Fibroblast of peridontal ligament (primary cell): ENCODE measurements around the gene PPCS.
A peak's percentile ranks its signal among the peaks of the same experiment; 100 is the strongest.

ENCODE experiments used
- DNase-seq: peaks from one replicate; pipeline ENCODE4 v3.0.0-alpha.2; 2010; ENCODE audit errors: extremely low read depth

PPCS gene

DNA sequence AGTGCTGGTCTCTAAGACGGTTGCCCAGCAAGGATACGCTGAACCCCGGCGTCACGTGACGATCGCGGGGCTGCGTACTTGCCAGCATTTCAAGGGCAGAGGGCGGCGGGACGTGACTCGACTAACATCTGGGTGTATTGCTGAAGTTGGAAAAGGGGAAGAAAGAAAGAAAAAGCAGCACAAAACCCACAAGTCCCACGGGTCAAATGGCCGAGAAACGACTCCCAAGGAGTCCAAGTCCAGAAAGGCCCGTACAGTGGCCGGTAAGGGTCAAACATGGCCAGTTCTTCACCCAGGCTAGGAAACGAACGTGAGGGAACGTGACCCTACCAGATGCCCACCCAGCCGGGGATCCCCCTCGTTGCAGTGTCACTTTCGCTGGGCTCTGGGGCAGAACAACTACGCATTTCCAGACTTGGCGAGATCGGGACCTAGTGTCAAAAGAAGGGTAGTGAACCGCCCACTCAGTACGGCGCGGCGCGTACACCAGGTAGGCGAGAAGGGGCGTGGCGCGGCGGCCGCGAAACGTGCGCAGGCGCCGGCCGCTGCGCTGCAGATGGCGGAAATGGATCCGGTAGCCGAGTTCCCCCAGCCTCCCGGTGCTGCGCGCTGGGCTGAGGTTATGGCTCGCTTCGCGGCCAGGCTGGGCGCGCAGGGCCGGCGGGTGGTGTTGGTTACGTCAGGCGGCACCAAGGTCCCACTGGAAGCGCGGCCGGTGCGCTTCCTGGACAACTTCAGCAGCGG is at the start of gene PPCS, which contains the start of gene ZMYND12:
Gene PPCS, plus strand, starts transcription at position 534 of the 744 bp plus-strand sequence. Its CDS starts 23 bp downstream, at position 557.
Gene ZMYND12, minus strand, starts transcription at position 13 of the 744 bp plus-strand sequence. CDS start 25 bp downstream, outside the sequence.
- DNase-seq = peak; percentile 90

DNA sequence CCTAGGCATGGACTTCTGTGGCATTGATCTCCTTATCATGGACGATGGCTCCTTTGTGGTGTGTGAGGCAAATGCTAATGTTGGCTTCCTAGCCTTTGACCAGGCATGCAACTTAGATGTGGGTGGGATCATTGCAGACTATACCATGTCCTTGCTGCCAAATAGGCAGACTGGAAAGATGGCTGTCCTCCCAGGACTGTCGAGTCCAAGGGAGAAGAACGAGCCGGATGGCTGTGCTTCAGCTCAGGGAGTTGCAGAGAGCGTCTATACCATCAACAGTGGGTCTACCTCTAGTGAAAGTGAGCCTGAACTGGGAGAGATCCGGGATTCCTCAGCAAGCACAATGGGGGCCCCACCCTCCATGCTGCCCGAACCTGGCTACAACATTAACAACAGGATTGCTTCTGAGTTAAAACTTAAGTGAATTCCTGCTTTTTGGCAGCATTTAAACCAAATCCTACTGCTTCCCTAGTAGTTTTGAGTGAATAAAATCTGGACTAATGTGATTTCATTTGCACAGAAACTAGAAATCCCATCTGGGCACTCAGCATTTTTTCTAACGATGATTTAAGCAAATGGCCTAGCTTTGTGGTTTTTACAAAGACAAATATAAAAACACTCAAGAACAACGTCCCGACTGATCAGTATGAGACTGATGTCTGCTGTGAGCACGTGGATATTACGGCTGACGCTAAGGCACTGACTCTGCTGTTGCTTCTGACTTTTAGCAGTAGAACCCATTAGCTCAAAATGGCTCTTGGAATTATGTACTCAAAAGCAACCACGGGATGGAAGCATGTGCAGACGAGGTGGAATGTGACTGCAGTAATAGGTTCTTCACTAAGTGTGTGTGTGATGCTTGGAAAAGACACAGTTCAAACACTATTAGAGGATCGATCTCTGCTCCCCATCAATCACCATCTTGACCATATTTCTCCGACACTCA is 41.5 kb upstream of the PPCS start:
- no peak for DNase-seq

DNA sequence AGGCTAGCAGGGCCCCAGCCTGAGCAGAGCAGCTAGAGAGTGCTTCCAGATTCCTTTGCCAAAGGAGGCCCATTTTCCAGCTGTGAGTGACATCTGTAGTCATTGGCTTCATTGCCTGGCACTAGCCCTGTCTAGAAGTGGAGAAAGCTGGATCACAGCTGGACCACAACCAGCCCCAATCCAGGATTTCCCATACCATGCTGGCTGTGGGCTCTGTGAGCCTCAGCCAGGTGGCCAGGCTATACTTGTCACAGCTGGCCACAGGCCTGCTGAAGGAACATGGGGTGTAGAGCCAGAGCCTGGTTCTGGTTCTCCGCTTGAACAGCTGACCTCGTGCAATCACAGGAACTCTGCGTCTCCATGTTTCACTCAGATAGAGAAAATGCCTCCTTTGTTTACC is 39.2 kb upstream of the PPCS start:
- DNase-seq = no peak

DNA sequence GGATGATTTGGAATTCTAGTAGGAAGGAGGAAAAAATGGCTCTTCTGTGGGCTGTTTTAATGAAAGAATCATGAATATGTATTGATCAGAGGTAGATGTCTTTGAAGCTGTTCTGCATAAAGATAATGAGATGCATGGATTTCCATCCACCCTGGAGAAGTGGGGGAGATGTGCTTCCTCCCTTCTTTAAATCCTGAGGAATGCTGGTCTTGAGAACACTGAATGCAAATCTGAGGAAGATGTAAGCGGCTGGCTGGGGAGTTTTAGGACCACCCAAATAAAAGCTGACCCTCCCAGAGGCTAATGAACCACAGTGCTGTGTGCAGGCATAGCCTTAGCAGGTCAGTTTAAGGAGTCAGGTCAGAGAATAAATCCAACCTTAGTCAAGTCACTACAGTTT is 37.8 kb upstream of the PPCS start:
- no peak for DNase-seq

DNA sequence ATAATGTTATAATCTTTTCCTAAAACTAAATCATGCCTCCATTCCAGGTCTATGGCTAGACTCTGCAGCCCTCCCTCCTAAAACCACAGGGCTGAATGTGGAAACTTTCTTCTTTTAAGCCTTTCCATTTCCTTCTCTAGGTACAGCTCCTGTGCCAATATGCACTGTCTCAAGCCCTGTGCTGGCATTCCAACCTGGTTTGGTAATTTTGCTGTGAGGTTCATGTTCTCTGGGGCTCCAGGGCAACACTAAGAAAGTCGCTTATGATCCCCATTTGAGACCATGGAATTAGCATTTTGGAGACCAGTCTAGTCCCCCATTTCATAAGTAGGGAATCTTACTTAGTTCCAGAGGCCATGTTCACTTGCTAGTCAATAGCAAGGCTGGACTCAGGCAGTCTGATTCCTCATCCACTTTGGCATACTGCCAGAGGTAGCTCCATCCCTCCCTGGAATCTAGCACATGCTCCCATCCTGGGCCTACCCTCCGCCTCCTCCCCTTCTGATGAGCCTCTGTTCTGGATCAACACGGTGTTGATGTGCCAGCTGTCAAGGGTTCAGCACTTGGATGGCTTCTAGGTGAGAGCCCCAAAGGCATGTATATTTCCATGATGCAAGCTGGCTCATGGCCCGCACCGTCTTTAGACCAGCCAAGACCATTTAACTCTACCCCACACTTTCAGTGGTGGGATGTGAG is 37.1 kb upstream of the PPCS start:
- DNase-seq = no peak

DNA sequence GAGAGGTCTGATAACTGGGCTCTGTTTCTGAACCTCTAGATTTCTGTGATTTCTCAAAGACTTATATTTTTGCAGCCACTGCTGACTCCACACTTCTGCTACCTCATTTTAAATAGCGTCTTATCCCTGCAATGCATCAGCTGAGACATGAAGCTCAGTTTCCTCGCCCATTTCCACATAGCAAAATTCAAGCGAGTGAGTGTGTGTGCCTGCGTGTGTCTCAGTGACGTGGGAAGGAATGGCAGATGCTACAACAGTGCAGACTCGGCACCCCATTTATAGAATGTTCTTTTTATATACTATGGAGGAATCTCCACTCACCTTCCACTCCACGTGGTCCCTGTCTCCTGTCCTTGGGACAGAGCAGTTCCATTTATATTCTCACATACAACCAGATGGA is 36.2 kb upstream of the PPCS start:
- no peak for DNase-seq

DNA sequence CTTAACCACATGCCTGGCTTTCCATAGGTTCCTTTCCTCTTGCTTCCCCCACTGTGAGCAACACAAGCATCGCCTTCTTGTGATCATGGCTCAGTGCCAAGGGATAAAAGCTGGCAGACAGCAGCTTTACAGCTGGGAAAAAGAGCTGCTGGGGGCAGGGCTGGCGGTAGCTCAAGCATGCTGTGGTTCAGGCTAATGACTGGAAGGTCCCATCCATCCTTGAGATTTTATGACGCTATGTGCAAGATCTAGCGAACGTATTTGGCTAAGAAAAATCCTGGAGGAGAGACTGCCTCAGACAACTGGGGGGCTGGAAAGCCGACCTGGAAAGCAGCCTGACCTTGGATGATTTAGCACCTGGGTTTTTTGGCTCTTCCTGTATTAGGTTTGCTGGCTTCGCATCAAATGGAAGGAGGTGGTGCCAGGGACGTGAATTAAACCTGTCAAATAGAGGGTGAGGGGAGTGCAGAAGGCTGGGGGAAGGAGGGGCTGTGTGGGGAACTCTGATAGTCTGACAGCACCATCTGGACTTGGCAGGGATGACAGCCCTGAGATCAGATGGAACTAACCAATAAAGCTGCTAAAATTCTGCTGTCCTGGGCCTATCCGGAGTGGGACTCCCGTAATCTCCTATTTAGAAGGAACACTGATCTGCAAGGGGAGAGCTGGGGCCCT is 35.3 kb upstream of the PPCS start:
- DNase-seq = peak; percentile 78

DNA sequence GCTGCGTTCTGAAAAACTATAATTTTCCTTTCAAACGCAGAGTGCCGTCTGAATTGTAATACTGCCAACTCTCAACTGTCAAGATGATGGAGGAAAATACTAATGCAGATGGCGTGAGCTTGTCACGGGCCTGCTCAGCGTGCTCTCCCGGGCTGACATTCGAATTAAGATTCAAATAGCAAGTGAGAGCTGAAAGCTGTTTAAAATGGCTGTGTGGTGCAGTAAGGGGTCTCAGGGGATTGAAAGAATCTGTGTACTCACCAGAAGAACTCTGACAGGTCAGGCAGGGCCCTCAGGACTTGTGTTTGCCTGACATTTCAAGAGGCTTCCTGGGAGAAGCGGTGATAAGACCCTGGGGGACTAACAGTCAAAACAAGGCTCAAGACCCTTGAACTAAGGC is 33.6 kb upstream of the PPCS start:
- no peak for DNase-seq

DNA sequence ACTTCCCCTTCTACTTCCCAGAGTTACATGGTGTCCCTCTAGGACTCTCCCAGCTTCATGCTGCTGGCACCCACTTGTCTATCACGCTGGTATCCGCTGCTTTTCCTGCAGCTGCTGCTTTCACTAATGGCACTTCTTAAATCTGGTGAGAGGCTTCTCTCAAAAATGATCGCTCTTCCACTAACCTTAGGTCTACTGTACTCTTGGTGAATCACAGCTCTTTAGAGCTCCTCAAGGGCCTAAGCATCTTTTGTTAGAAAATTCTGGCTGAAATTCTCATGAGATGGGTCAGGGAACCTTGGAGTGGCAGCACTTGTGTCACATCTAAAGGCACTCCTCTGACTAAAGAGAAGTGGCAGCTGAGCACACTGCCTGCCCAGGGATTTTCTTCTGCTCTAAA is 32.7 kb upstream of the PPCS start:
- no peak for DNase-seq

DNA sequence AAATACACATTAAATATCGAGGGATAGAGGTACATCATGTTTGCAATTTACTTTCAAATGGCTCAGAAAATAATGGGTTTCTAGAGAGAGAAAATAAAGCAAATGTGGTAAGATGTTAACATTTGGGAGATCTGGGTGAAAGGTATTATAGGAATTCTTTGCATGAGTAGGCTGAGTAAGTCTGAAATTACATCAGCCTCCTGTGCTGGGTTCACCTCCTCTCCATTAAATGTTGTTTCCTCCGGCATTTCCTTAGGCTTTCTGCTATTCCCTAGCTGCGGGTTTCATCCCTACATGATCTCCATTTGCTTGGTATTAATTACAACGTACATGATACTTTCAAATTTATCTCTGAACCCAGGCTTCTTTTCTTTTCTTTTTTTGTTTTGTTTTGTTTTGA is 32.1 kb upstream of the PPCS start:
- DNase-seq = peak; percentile 26

DNA sequence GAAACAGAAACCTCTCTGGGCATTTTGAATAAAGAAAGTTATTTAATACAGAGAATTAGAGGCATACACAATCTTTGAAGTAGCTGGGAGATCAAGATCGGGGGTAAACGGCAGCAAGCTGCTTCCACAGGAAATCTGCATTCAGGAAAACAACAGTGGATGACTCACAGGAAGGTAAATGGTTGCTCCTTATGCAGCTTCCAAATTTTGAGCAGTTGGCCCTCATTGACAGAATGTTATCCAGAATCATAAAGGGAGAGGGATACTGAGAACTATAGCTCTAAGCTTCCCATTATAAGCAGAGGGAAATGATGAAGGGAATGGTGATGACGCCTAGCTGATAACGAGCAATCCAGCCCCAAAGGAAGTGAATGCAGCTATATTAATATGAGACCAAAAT is 29.1 kb upstream of the PPCS start:
- no peak for DNase-seq

DNA sequence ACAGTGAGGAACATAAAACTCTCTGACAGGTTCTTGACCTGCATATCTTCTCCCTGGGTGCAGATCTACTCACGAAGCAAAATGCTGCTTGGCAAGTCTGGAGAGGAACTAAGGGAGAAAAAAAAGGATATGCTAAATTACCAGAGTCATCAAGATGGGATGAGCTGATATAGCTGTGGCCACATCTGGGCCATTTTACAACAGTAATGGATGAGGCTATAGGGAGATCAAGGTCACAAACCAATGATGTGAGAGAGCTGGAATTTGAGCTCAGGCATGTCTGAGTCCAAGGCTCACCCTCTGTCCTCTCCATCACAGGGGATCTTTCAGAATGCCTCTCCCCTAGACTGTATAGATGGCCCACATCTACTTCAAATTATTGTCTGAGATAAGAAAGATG is 26.7 kb upstream of the PPCS start:
- DNase-seq = no peak

DNA sequence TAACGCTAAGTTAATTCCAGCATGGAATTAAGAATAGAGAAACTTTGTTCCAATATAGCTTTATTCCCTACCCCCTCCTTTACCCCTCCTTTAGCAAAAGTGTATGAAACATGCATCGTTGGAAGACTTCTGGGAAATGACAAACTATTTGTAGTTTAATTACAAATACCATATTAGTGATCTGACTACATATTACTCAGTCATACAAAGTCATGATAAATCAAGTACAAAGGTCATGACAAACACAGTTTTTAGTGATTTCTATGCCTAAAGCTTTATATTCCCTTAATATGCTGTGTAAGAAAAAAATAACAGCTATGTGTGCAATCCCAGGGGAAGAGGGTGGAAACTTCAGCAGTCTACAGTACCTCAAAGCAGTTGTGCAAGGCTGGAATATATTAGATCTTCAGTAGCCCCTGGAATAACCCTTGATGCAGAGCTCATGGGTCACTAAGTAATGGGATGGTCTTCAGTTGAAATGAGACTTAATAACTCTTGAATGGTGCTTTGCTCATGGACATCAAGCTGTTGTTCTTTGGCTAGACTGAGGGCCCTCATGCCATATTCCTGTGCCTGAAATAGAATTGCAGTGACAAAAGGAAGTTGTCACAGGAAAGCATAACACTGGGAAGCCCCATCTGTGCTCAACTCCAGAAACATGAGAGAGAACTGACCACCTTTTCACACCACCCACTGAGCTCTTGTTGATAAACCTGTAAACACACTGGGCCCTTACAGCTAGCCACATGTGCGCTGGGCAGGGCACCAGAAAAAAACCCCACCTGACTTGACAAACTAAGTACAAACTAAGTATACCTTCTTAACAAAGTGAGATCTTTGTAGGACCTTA is 25.8 kb upstream of the PPCS start:
- peak; percentile 10 for DNase-seq

DNA sequence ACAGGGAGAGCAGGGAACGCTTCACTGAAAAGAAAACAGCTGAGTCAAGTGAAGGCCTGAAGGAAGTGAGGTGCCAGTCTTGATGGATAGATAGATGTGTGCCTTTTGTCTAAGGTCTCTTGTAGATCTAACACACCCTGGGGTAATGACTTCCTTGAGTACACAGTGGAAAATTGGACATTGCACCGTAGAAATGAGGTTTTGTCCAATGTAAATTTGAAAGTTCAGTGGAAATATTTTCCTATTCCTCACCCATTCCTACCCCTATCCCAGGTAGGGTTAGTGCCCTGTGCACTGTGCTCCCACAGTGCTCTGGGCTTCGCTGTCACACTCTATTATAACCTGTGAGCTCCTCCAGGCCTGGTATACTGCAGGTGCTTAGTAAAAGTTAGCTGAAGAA is 24.8 kb upstream of the PPCS start:
- DNase-seq = no peak

DNA sequence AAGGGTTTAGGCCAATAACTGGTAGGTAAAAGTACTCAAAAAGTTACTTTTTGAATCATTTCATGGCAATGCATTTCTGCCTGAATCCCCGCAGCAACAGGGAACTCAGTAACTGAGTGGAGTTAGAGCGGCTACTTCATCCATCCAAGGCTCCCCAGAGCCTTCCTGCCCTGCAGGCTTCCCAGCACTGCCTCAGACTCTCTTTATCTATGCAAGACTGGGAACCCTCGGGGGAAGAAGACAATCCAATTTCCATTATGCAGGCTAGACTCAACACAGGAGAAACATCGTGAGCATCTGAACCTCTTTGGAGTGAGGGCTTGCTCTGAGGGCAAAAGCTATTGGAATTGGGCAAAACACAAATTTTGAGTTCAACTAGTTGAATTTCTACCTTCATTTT is 23.6 kb upstream of the PPCS start:
- DNase-seq = no peak

DNA sequence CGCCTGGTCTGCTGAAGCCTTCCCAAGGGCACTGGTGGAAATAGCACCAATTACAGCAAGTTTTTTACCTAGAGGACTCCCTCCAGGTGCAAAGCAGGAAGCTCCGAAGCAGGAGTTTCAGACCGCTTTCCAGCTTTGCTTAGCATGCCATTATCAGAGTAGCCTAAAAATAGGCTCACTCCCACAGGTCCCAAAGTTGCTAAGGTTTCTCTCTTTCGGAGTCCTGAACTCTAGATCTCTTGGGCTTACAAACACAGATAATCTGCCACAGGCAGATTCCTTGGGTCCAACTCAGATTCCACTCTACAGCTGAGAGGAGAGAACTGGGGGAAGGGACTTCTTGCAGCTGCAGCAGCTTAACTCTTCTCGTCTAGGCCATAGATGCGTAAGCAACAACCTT is 23.0 kb upstream of the PPCS start:
- no peak for DNase-seq

DNA sequence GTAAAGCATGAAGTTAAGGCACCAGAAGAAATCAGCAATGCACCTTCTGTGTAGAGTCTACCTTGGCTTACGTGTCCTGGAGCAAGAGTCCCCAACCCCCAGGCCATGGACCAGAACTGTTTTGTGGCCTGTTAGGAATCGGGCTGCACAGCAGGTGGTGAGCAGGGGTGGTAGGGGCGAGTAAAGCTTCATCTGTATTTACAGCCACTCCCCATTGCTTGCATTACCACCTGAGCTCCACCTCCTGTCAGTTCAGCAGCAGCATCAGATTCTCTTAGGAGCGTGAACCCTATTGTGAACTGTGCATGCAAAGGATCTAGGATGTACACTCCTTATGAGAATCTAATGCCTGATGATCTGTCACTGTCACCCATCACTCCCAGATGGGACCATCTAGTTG is 22.0 kb upstream of the PPCS start:
- DNase-seq = no peak

DNA sequence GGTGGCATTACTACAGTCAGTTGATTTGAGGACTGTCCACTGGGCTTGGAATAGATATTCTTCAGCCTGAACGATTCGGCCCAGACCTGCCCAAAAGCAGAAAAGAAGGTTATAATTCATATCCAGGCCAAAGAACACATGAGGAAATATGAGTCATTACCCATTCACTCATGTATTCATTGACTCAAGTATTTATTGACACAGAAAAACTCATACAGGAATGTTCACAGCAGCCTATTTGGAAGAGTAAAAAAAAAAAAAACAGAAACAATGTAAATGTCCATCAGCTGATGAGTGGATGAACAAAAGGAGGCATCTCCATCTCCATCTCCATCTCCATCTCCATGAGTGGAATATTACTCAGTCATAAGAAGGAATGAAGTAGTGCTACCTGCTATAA is 16.4 kb upstream of the PPCS start:
- DNase-seq = peak; percentile 70

DNA sequence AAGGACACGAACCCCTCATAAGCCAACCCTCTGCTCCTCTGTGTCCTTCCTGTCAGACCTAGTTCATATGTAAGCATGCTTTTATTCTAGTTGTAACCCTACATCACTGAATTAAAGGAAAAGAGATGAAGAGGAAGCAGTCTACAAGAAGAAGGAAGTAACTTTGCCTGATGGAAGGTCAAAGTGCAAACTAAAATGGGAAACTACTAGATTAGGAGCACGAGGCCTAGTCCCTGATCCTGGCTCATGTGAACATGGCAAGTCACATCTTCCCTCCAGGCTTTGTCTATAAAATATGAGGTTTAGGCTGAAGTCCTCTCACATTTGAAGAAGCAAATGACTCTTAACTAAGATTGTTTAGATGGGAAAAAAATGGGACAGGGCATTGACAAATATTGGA is 13.7 kb upstream of the PPCS start:
- no peak for DNase-seq

DNA sequence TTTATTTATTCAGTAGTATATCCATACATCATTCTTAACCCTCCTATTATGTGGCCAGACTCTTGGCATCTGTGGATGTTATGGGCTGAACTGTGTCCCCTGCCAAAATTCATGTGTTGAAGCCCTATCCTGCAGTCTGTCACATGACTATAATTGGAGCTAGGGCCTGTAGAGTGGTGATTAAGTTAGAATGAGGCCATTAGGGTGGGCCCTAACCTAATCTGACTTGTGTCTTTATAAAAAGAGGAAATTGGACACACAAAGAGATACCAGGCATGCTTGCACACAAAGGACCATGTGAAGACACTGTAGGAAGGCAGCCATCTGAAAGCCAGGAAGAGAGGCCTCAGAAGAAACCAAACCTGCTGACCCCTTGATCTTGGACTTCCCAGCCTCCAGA is 7.1 kb upstream of the PPCS start:
- DNase-seq = no peak

DNA sequence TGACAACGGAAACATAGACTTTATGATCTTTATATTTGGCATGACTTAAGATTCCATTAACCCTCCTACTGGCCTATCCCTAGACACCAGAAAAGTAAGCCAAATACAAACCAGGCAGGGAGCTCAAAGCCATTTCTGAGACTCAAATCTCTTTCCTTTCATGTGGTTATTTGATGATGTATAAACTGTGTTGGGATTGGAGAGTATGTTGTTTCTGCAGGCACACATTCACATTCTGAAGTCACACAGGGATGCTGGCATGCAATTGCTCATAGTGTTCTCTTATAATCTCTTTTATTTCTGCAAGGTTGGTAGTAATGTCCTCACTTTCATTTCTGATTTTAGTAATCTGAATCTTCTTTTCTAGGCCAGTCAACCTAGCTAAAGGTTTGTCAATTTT is 6.3 kb upstream of the PPCS start:
- no peak for DNase-seq
